OCI-LY1 (cell line): ENCODE measurements around the gene TIMM44.

ENCODE experiments used
- H2AFZ ChIP-seq: fragments of 200-600 bp; sonication (generic), shearing (Covaris generic); 2 replicates; pipeline ENCODE4 v1.6.0; 2014; ENCODE audit warnings: antibody characterized with exemption, mild to moderate bottlenecking, low read length
- H3F3A ChIP-seq: fragments of 200-600 bp; sonication (generic), shearing (Covaris generic); 2 replicates; pipeline ENCODE4 v1.6.0; 2014; ENCODE audit warnings: mild to moderate bottlenecking, antibody characterized with exemption, low read length, moderate library complexity; ENCODE audit not compliant: insufficient read depth
- H3K27ac ChIP-seq: fragments of 200-600 bp; sonication (generic); 2 replicates; pipeline ENCODE4 v1.5.1; 2014; ENCODE audit warnings: low read length, mixed run types, mild to moderate bottlenecking, low read depth; ENCODE audit not compliant: poor library complexity, severe bottlenecking
- H3K27me3 ChIP-seq: fragments of 200-600 bp; sonication (generic); 2 replicates; pipeline ENCODE4 v1.6.0; 2014; ENCODE audit warnings: antibody characterized with exemption, mild to moderate bottlenecking, low read length, moderate library complexity; ENCODE audit not compliant: insufficient read depth
- H3K36me3 ChIP-seq: fragments of 200-600 bp; sonication (generic); 2 replicates; pipeline ENCODE4 v1.6.1; 2014; ENCODE audit warnings: mild to moderate bottlenecking, antibody characterized with exemption, low read length, moderate library complexity, mixed read lengths; ENCODE audit not compliant: insufficient read depth
- H3K4me1 ChIP-seq: fragments of 200-600 bp; sonication (generic); 2 replicates; pipeline ENCODE4 v1.5.1; 2014; ENCODE audit warnings: mild to moderate bottlenecking, low read length, moderate library complexity; ENCODE audit not compliant: insufficient read depth, severe bottlenecking
- H3K4me2 ChIP-seq: fragments of 200-600 bp; sonication (generic), shearing (Covaris generic); 2 replicates; pipeline ENCODE4 v1.6.1; 2014; ENCODE audit warnings: low read length
- H3K4me3 ChIP-seq: fragments of 200-600 bp; sonication (generic); 2 replicates; pipeline ENCODE4 v1.5.1; 2014; ENCODE audit warnings: low read length, low read depth, mild to moderate bottlenecking, mixed read lengths; ENCODE audit not compliant: poor library complexity, severe bottlenecking
- H3K79me2 ChIP-seq: fragments of 200-600 bp; shearing (Covaris generic); 2 replicates; pipeline ENCODE4 v1.6.1; 2016; ENCODE audit warnings: mixed run types, low read length, mixed read lengths; ENCODE audit not compliant: insufficient read depth
- H3K9ac ChIP-seq: fragments of 200-600 bp; sonication (generic), shearing (Covaris generic); 2 replicates; pipeline ENCODE4 v1.6.1; 2014; ENCODE audit warnings: mild to moderate bottlenecking, low read length, mixed read lengths
- H3K9me2 ChIP-seq: fragments of 200-600 bp; sonication (generic), shearing (Covaris generic); 2 replicates; pipeline ENCODE4 v1.6.1; 2014; ENCODE audit warnings: low read depth, mild to moderate bottlenecking, low read length, mixed read lengths
- H3K9me3 ChIP-seq: fragments of 200-600 bp; shearing (Covaris generic); 2 replicates; pipeline ENCODE4 v1.6.1; 2014; ENCODE audit warnings: low read length, mixed read lengths
- H4K20me1 ChIP-seq: fragments of 200-600 bp; sonication (generic), shearing (Covaris generic); 2 replicates; pipeline ENCODE4 v1.6.0; 2016; ENCODE audit warnings: mild to moderate bottlenecking, low read length; ENCODE audit not compliant: insufficient read depth
- EZH2 ChIP-seq: fragments of 200-600 bp; sonication (generic), shearing (Covaris generic); IDR thresholded peaks from 2 replicates; pipeline ENCODE4 v1.8.0; 2017; ENCODE audit warnings: borderline replicate concordance, mixed run types, mild to moderate bottlenecking, antibody characterized with exemption, low read length, moderate library complexity, mixed read lengths
- TF ChIP-seq, protein P1 (sequence below): fragments of 200-600 bp; sonication (generic), shearing (Covaris generic); IDR thresholded peaks from 2 replicates; pipeline ENCODE4 v1.5.1; 2017; ENCODE audit warnings: mild to moderate bottlenecking, antibody characterized with exemption, low read length, moderate library complexity, mixed read lengths

TIMM44 gene

DNA sequence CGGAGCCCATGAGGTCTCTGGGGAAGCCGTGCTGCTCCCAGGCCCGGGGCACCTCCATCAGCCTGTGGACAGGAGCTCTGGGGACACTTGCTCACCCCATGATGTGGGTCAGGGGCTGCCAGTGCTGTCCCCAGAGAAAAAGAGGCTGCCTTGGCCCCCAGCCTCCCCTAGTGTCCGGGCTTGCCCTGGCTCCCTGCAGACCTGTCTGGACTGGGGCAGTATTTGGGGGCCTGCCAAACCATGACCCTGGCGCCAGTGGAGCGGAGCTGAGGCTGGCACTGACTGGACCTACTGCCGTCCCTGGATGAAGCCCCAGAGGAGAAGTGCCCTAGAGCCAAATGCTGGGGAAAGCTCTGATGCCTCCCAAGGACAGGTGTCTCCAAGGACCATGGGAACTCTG, 31.6 kb upstream of the TIMM44 start:
- no peak overlapping the region for H3K4me2 ChIP-seq
- no peaks in the 10 kb centered on the region for H3K27me3 ChIP-seq
- no peaks in the 10 kb centered on the region for H3K79me2 ChIP-seq
- no peaks in the 10 kb centered on the region for H3K9me3 ChIP-seq
- H3K4me1 ChIP-seq = no peaks in the 10 kb centered on the region
- TF ChIP-seq, protein P1, sequence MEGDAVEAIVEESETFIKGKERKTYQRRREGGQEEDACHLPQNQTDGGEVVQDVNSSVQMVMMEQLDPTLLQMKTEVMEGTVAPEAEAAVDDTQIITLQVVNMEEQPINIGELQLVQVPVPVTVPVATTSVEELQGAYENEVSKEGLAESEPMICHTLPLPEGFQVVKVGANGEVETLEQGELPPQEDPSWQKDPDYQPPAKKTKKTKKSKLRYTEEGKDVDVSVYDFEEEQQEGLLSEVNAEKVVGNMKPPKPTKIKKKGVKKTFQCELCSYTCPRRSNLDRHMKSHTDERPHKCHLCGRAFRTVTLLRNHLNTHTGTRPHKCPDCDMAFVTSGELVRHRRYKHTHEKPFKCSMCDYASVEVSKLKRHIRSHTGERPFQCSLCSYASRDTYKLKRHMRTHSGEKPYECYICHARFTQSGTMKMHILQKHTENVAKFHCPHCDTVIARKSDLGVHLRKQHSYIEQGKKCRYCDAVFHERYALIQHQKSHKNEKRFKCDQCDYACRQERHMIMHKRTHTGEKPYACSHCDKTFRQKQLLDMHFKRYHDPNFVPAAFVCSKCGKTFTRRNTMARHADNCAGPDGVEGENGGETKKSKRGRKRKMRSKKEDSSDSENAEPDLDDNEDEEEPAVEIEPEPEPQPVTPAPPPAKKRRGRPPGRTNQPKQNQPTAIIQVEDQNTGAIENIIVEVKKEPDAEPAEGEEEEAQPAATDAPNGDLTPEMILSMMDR = no peak
- no peak for TF ChIP-seq EZH2
- H3K36me3 ChIP-seq = peaks cover 72% of the 10 kb centered on the region
- H3F3A ChIP-seq = no peaks in the 10 kb centered on the region
- no peaks in the 10 kb centered on the region for H3K9me2 ChIP-seq
- H2AFZ ChIP-seq = no peak overlapping the region
- no peak overlapping the region for H3K4me3 ChIP-seq
- no peak overlapping the region for H3K27ac ChIP-seq
- no peaks in the 10 kb centered on the region for H4K20me1 ChIP-seq
- H3K9ac ChIP-seq = no peak overlapping the region

DNA sequence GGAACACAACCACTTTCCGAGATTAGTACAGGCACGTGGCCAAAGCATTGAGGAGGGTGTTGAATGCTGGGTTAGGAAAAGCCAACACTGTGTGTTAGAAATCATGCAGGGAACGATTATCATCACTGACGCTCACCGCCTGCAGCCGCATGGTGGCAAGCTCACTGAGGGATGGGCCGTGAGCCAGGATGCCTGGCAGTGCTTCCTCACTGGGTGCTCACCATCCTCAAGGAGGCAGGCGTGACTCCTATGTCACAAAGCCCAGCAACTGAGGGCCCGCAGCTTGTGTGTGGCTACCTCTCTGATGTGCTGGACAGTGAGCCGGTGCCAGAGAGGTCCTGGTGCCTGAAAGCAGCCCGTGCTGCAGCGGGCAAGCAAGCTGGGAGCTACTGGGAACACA, 30.4 kb upstream of the TIMM44 start:
- TF ChIP-seq, protein P1 = no peak
- no peak for TF ChIP-seq EZH2
- H2AFZ ChIP-seq = no peak overlapping the region
- no peak overlapping the region for H3K9ac ChIP-seq
- no peak overlapping the region for H3K4me3 ChIP-seq
- no peak overlapping the region for H3K4me2 ChIP-seq
- H3K27ac ChIP-seq = no peak overlapping the region
- no peaks in the 10 kb centered on the region for H3K79me2 ChIP-seq
- H3K4me1 ChIP-seq = no peaks in the 10 kb centered on the region
- H3K36me3 ChIP-seq = peaks cover 69% of the 10 kb centered on the region
- no peaks in the 10 kb centered on the region for H3K9me3 ChIP-seq
- no peaks in the 10 kb centered on the region for H3K27me3 ChIP-seq
- no peaks in the 10 kb centered on the region for H4K20me1 ChIP-seq
- no peaks in the 10 kb centered on the region for H3K9me2 ChIP-seq
- no peaks in the 10 kb centered on the region for H3F3A ChIP-seq

DNA sequence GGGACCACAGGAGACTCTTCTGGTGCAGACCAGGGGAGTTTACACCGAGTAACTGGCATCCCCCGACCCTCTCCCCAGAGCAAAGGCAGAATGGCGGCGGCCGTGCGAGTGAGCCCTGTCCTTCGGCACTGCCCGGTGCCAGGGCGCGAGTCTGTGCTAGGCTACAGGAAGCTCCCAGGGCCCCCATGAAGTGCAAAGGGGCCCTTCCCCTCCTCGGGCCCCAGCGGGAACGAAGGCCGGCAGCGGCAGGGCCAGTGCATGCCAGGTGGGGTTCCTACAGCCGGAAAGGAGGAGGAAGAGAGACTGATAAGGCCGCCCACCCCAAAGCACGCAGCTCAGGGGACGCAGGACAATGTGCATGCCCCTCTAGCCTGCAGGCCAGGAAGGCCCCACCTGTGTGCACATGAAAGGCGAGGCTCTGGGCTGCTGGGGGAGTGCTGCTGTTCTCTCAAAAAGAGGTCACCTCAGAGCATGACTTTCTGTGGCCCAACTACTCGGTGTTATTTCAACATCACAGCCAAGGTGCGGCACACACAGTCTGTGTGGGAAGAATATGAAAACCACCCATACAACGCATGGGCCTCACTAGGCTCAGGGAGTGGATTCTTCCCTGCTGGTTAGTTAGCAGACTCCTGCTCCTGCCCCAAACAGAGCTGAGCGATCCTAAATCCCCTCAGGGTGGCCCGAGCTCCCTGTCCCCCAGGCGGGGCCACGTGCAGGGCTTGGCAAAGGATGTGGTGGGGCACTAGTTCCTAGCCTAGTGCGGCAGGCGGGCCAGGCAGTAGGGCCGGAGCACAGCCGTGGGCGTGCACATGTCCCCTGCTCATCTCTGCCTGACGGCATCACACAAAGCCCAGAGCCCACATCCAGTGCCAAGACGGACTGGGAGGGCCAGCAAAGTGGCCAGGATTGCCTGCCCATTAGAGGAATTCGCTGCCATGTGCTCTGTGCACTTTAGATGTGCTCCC, 28.4 kb upstream of the TIMM44 start:
- TF ChIP-seq EZH2 = no peak
- TF ChIP-seq, protein P1 = no peak
- H3K27ac ChIP-seq = no peak overlapping the region
- H3K27me3 ChIP-seq = no peaks in the 10 kb centered on the region
- H3F3A ChIP-seq = no peaks in the 10 kb centered on the region
- H3K9me3 ChIP-seq = no peaks in the 10 kb centered on the region
- no peak overlapping the region for H2AFZ ChIP-seq
- H3K79me2 ChIP-seq = no peaks in the 10 kb centered on the region
- H3K4me1 ChIP-seq = no peaks in the 10 kb centered on the region
- H3K9me2 ChIP-seq = no peaks in the 10 kb centered on the region
- H3K4me2 ChIP-seq = no peak overlapping the region
- no peaks in the 10 kb centered on the region for H4K20me1 ChIP-seq
- H3K9ac ChIP-seq = no peak overlapping the region
- H3K36me3 ChIP-seq = peaks cover 69% of the 10 kb centered on the region
- H3K4me3 ChIP-seq = no peak overlapping the region
